PC-3 (cell line): Measurements from ENCODE around the gene SMAD7. TPM values are rescaled to one million over a fixed set of nuclear protein-coding genes. Genes with fewer than 3 reads are reported as not detected.

Experiments used
- ATAC-seq: fragments of 200-7000 bp; cut with Tn5 transposase; 2 replicates; pipeline ENCODE4 v1.9.1; 2020; ENCODE audit warnings: mild to moderate bottlenecking, moderate library complexity
- BruUV-seq: library from RNA; stranded (reverse); fragments of 400-500 nt; replicated peaks from 2 replicates; lab custom pipeline; 2021; lab: Mats Ljungman, UMichigan
- CTCF ChIA-PET: fragments of 300-600 bp; sonication (Branson Sonifier 250); formaldehyde crosslinking; loops from one replicate; lab custom pipeline; 2022; ENCODE audit warnings: antibody characterized with exemption; lab: Charles Lee
- POLR2A ChIA-PET: fragments of 300-600 bp; sonication (Branson Sonifier 250); formaldehyde crosslinking; loops from one replicate; lab custom pipeline; 2022; ENCODE audit warnings: antibody characterized with exemption; ENCODE audit not compliant: unreplicated experiment; lab: Charles Lee
- DNase-seq: peaks from one replicate; pipeline ENCODE4 v3.0.0-alpha.2; 2015
- H2AFZ ChIP-seq: fragments of 300-600 bp; sonication (generic); 2 replicates; pipeline ENCODE4 v1.6.0; 2016; ENCODE audit warnings: antibody characterized with exemption, low read length
- H3F3A ChIP-seq: fragments of 300-600 bp; sonication (generic); one replicate; pipeline ENCODE4 v1.6.0; 2017; ENCODE audit warnings: antibody characterized with exemption, low read length, control low read depth, mild to moderate bottlenecking; ENCODE audit not compliant: unreplicated experiment
- H3K27ac ChIP-seq: fragments of 300-600 bp; sonication (generic); 2 replicates; pipeline ENCODE4 v1.5.1; 2016; ENCODE audit warnings: mild to moderate bottlenecking, low read length
- H3K27me3 ChIP-seq: fragments of 300-600 bp; sonication (generic); 2 replicates; pipeline ENCODE4 v1.6.1; 2016; ENCODE audit warnings: low read length, mixed read lengths
- H3K36me3 ChIP-seq: fragments of 300-600 bp; sonication (generic); 2 replicates; pipeline ENCODE4 v1.6.1; 2016; ENCODE audit warnings: low read depth, mixed run types, low read length, mixed read lengths
- H3K4me1 ChIP-seq: fragments of 300-600 bp; sonication (generic); 2 replicates; pipeline ENCODE4 v1.5.1; 2016; ENCODE audit warnings: low read length; ENCODE audit not compliant: insufficient read depth
- H3K4me2 ChIP-seq: fragments of 300-600 bp; sonication (generic); 2 replicates; pipeline ENCODE4 v1.6.0; 2016; ENCODE audit warnings: low read length
- H3K4me3 ChIP-seq: fragments of 300-600 bp; sonication (generic); 2 replicates; pipeline ENCODE4 v1.5.1; 2016; ENCODE audit warnings: mild to moderate bottlenecking, low read length, mixed read lengths
- H3K79me2 ChIP-seq: fragments of 300-600 bp; sonication (generic); 2 replicates; pipeline ENCODE4 v1.6.1; 2017; ENCODE audit warnings: low read length, mixed read lengths
- H3K9ac ChIP-seq: fragments of 300-600 bp; sonication (generic); 2 replicates; pipeline ENCODE4 v1.6.0; 2016; ENCODE audit warnings: mild to moderate bottlenecking, low read length
- H3K9me2 ChIP-seq: fragments of 300-600 bp; sonication (generic); replicated peaks from 2 replicates; pipeline ENCODE4 v1.6.1; 2016; ENCODE audit warnings: mixed run types, low read length, mixed read lengths
- H3K9me3 ChIP-seq: fragments of 300-600 bp; sonication (generic); 2 replicates; pipeline ENCODE4 v1.6.1; 2016; ENCODE audit warnings: low read length, mixed read lengths
- H4K20me1 ChIP-seq: fragments of 300-600 bp; sonication (generic); 2 replicates; pipeline ENCODE4 v1.6.1; 2016; ENCODE audit warnings: low read length, mixed read lengths
- CTCF ChIP-seq: fragments of 300-600 bp; sonication (generic); conservative IDR thresholded peaks from 2 replicates; pipeline ENCODE4 v1.5.1; 2017; ENCODE audit warnings: antibody characterized with exemption, low read depth, mild to moderate bottlenecking, low read length
- EZH2 ChIP-seq: fragments of 300-600 bp; sonication (generic); IDR thresholded peaks from one replicate; pipeline ENCODE4 v1.6.1; 2017; ENCODE audit warnings: antibody characterized with exemption, mild to moderate bottlenecking, low read length; ENCODE audit not compliant: unreplicated experiment
- EZH2phosphoT487 ChIP-seq: fragments of 300-600 bp; sonication (generic); IDR thresholded peaks from 2 replicates; pipeline ENCODE4 v1.6.1; 2018; ENCODE audit warnings: mild to moderate bottlenecking, antibody characterized with exemption, low read length, borderline replicate concordance
- intact Hi-C: fragments of 100-400 bp; cut with micrococcal nuclease; formaldehyde crosslinking; loops from 2 replicates; pipeline ENCODE4 v1.9.0; 2023
- total RNA-seq: library from RNA; depleted of rRNA; stranded (reverse); fragments of >200 nt; gene quantifications from 2 replicates; pipeline ENCODE4 v1.2.3, GENCODE V29; 2014

SMAD7 gene
- total RNA-seq, 1 experiment from 2014 or later, result 9.4 TPM

- H3K27me3 ChIP-seq, result no peaks in the 10 kb centered on the region
- H3K4me2 ChIP-seq, result no peak overlapping the region
- no peaks in the 10 kb centered on the region for H3K9me2 ChIP-seq
- no peaks in the 10 kb centered on the region for H4K20me1 ChIP-seq
- H3K9ac ChIP-seq, result no peak overlapping the region
- H3F3A ChIP-seq, result no peaks in the 10 kb centered on the region
- H3K79me2 ChIP-seq, result no peaks in the 10 kb centered on the region
- ATAC-seq (no peak), DNase-seq (no peak)
- no peak overlapping the region for H3K4me3 ChIP-seq
- no peaks in the 10 kb centered on the region for H3K4me1 ChIP-seq
- no TSS peak for BruUV-seq
- H2AFZ ChIP-seq, result no peak overlapping the region
- H3K9me3 ChIP-seq, result no peaks in the 10 kb centered on the region
- no peak overlapping the region for H3K27ac ChIP-seq
- CTCF ChIA-PET, result no interaction called here
- POLR2A ChIA-PET, result no interaction called here
- no peaks in the 10 kb centered on the region for H3K36me3 ChIP-seq
- TF ChIP-seq EZH2, result no peak
- TF ChIP-seq EZH2phosphoT487, result no peak
- TF ChIP-seq CTCF, result no peak
- intact Hi-C loops, result no loop called here
Observed at GRCh38 chr18:48914581-48915251, 36.0 kb downstream of the SMAD7 start.

- no peak for ATAC-seq
- Histone ChIP-seq H3F3A (no peaks in the 10 kb centered on the region), H3K9ac (no peak overlapping the region), H3K4me3 (no peak overlapping the region), H3K4me2 (no peak overlapping the region), H3K27me3 (no peaks in the 10 kb centered on the region), H3K9me3 (no peaks in the 10 kb centered on the region), H3K9me2 (no peaks in the 10 kb centered on the region), H4K20me1 (no peaks in the 10 kb centered on the region), H3K79me2 (no peaks in the 10 kb centered on the region), H2AFZ (no peak overlapping the region), H3K27ac (no peak overlapping the region), H3K4me1 (no peaks in the 10 kb centered on the region), H3K36me3 (no peaks in the 10 kb centered on the region)
- TF ChIP-seq EZH2phosphoT487, result no peak
- TF ChIP-seq CTCF, result no peak
- no peak for TF ChIP-seq EZH2
- intact Hi-C loops, result loop anchor here (2.0 kb wide), 1 partner anchor 137 kb away; no protein-coding TSS in a partner anchor
- no TSS peak for BruUV-seq
- ChIA-PET POLR2A (interaction anchor here (0.6 kb wide), 1 partner anchor 185 kb away, joined by 5 read pairs; no protein-coding TSS in a partner anchor), CTCF (no interaction called here)
- DNase-seq, result no peak
Observed at GRCh38 chr18:48913775-48914174, 37.0 kb downstream of the SMAD7 start.

- H3K9ac ChIP-seq, result no peak overlapping the region
- H2AFZ ChIP-seq, result no peak overlapping the region
- no peaks in the 10 kb centered on the region for H3F3A ChIP-seq
- H3K4me2 ChIP-seq, result no peak overlapping the region
- H3K9me2 ChIP-seq, result no peaks in the 10 kb centered on the region
- POLR2A ChIA-PET, result interaction anchor here (0.6 kb wide), 1 partner anchor 184 kb away, joined by 5 read pairs; no protein-coding TSS in a partner anchor
- H4K20me1 ChIP-seq, result no peaks in the 10 kb centered on the region
- DNase-seq (peak; percentile 9), ATAC-seq (peak; percentile 42; the same call in 1 of the 2 replicates)
- no peaks in the 10 kb centered on the region for H3K4me1 ChIP-seq
- H3K27me3 ChIP-seq, result no peaks in the 10 kb centered on the region
- TF ChIP-seq EZH2phosphoT487, result no peak
- no peak for TF ChIP-seq EZH2
- TF ChIP-seq CTCF, result peak; percentile 40; the same call in 1 of the 2 replicates
- no peaks in the 10 kb centered on the region for H3K79me2 ChIP-seq
- no peak overlapping the region for H3K27ac ChIP-seq
- no peak overlapping the region for H3K4me3 ChIP-seq
- intact Hi-C loops, result loop anchor here (2.0 kb wide), 1 partner anchor 136 kb away; no protein-coding TSS in a partner anchor
- no peaks in the 10 kb centered on the region for H3K36me3 ChIP-seq
- CTCF ChIA-PET, result no interaction called here
- no TSS peak for BruUV-seq
- no peaks in the 10 kb centered on the region for H3K9me3 ChIP-seq
Observed at GRCh38 chr18:48913201-48913600, 37.6 kb downstream of the SMAD7 start.
